PFSK-1 (cell line): ENCODE measurements around the gene TRPV3. TPM values are rescaled to one million over a fixed set of nuclear protein-coding genes. Genes with fewer than 3 reads are reported as not detected.

Source experiments
- FOXP2 ChIP-seq: optimal IDR thresholded peaks from 2 replicates; pipeline ENCODE3; 2011; ENCODE audit warnings: borderline replicate concordance, control low read depth, inconsistent platforms; ENCODE audit not compliant: insufficient read depth; ENCODE audit errors: extremely low read length, extremely low read depth
- POLR2AphosphoS5 ChIP-seq: IDR thresholded peaks from 2 replicates; pipeline ENCODE4 v1.6.1; 2012; ENCODE audit warnings: low read depth, mild to moderate bottlenecking, control low read depth, low read length, moderate library complexity
- REST ChIP-seq, 2 experiments: IDR thresholded peaks; 2 replicates each; pipeline versions ENCODE4 v1.6.1 to v1.8.0; 2011 to 2012; ENCODE audit warnings: low read depth in 2 of 2, low read length in 2 of 2, control low read depth in 1 of 2, inconsistent platforms in 1 of 2, mild to moderate bottlenecking in 1 of 2, moderate library complexity in 1 of 2; ENCODE audit not compliant: insufficient read depth in 1 of 2
- SIN3A ChIP-seq: IDR thresholded peaks from 2 replicates; pipeline ENCODE4 v1.6.1; 2012; ENCODE audit warnings: mild to moderate bottlenecking, low read length, moderate library complexity, borderline replicate concordance; ENCODE audit not compliant: insufficient read depth
- TAF1 ChIP-seq: IDR thresholded peaks from 2 replicates; pipeline ENCODE4 v1.6.1; 2012; ENCODE audit warnings: low read length, control low read depth, borderline replicate concordance; ENCODE audit not compliant: insufficient read depth
- polyA plus RNA-seq: library from polyadenylated mRNA; unstranded; fragments of >200 nt; gene quantifications from one replicate; pipeline ENCODE4 v1.2.1, GENCODE V29; 2012; ENCODE audit warnings: low read depth, missing spikeins; ENCODE audit not compliant: insufficient read length

Gene TRPV3
- polyA plus RNA-seq: not detected

- TF ChIP-seq TAF1: no peak
- no peak for TF ChIP-seq POLR2AphosphoS5
- TF ChIP-seq SIN3A: no peak
- TF ChIP-seq FOXP2: no peak
- no peak for TF ChIP-seq REST (IDR thresholded peaks at IDR 0.05; ENCODE audit: insufficient read depth in 1 of 2, low read depth in 2 of 2, low read length in 2 of 2)
These were observed at the start of gene TRPV3 for GRCh38 chr17:3557768-3558583. Gene TRPV3, minus strand, starts transcription at chr17:3557812. Its CDS starts 2,962 bp downstream, at chr17:3554850.

GRCh38 chr17:3603870-3604259 is 46.3 kb upstream of the TRPV3 start:
- TF ChIP-seq SIN3A (no peak), FOXP2 (no peak), POLR2AphosphoS5 (no peak), TAF1 (no peak), REST (IDR thresholded peaks at IDR 0.05; ENCODE audit: insufficient read depth in 1 of 2, low read depth in 2 of 2, low read length in 2 of 2) (no peak)

GRCh38 chr17:3603119-3603869 is 45.7 kb upstream of the TRPV3 start:
- TF ChIP-seq REST (IDR thresholded peaks at IDR 0.05; ENCODE audit: insufficient read depth in 1 of 2, low read depth in 2 of 2, low read length in 2 of 2) (no peak), POLR2AphosphoS5 (no peak), SIN3A (no peak)

GRCh38 chr17:3602499-3602898 is 44.9 kb upstream of the TRPV3 start:
- TF ChIP-seq FOXP2 (no peak), REST (IDR thresholded peaks at IDR 0.05; ENCODE audit: insufficient read depth in 1 of 2, low read depth in 2 of 2, low read length in 2 of 2) (no peak), POLR2AphosphoS5 (no peak), TAF1 (no peak), SIN3A (no peak)
